LNCaP clone FGC (cell line): ENCODE data around the gene STK39.

Experiments
- DNase-seq: peaks from one replicate; pipeline ENCODE4 v3.0.0-alpha.2; 2011; ENCODE audit warnings: low read depth
- H3K4me3 ChIP-seq: 2 replicates; pipeline ENCODE4 v1.5.1; 2011; ENCODE audit warnings: mild to moderate bottlenecking, low read depth, low read length, control low read depth
- TF ChIP-seq, protein P1 (sequence below): IDR thresholded peaks from 2 replicates; pipeline ENCODE4 v1.5.1; 2012; ENCODE audit warnings: mild to moderate bottlenecking; ENCODE audit not compliant: control insufficient read depth, insufficient read depth; ENCODE audit errors: extremely low read depth

STK39 gene

DNA sequence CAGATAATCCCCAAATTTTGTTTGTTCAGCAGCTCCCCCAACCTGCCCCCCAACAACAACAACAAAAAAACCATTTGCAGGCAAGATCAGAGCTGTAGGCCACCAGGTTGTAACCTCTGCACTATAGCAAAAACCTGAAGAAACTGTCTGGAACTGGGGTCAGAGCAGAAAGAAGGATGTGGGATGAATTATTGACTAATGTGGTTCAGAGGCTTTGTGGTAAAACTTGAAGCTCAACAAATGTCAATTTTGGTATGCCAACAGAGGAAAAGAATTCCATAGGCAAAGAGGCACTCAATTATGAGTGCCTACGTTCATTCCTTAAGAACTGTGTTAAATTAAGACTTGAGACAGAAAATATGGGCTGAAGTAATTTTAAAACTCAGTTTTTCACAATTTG lies 255.1 kb downstream of the STK39 start:
- H3K4me3 ChIP-seq, result no peak overlapping the region
- no peak for DNase-seq
- TF ChIP-seq, protein P1, sequence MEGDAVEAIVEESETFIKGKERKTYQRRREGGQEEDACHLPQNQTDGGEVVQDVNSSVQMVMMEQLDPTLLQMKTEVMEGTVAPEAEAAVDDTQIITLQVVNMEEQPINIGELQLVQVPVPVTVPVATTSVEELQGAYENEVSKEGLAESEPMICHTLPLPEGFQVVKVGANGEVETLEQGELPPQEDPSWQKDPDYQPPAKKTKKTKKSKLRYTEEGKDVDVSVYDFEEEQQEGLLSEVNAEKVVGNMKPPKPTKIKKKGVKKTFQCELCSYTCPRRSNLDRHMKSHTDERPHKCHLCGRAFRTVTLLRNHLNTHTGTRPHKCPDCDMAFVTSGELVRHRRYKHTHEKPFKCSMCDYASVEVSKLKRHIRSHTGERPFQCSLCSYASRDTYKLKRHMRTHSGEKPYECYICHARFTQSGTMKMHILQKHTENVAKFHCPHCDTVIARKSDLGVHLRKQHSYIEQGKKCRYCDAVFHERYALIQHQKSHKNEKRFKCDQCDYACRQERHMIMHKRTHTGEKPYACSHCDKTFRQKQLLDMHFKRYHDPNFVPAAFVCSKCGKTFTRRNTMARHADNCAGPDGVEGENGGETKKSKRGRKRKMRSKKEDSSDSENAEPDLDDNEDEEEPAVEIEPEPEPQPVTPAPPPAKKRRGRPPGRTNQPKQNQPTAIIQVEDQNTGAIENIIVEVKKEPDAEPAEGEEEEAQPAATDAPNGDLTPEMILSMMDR, result no peak

DNA sequence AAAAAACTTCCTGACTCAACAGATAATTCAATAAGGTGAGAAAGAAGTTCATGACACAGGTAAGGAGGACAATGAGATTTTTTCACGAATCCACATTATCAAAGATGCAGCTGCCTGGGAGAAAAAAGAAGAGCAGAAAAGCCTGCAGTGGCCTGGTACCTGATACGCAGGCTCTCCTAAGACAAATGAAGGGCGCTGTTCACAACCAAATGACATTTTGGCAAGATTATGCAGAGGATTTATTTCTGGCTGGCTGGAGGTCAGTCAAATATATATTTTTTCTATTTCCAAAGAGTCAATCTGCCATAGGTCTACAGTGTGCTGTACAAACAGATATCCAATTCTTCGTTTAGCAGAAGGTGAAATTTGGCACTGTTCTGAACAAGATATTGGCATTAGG lies 257.3 kb downstream of the STK39 start:
- DNase-seq, result no peak
- no peak overlapping the region for H3K4me3 ChIP-seq
- TF ChIP-seq, protein P1, result no peak

DNA sequence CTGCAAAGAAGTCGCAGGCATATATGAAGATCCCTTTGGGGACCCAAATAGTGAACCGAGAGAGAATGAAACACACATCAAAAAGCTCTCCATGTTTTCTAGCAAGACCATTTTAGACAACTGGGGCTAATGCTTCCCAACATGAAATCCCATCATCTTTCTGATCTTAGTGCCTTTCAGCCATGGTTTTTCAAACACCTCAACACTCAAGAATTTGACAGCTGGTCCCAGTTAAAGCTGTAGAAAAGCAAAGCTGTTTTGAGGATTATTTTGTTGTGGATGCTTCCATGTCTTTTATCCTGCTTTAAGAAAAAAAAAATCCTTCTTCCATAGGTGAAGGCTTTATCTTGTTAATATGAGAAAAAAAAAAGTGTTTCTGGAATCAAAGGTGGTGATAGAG lies 259.1 kb downstream of the STK39 start:
- DNase-seq, result no peak
- H3K4me3 ChIP-seq, result no peak overlapping the region
- TF ChIP-seq, protein P1, result no peak

DNA sequence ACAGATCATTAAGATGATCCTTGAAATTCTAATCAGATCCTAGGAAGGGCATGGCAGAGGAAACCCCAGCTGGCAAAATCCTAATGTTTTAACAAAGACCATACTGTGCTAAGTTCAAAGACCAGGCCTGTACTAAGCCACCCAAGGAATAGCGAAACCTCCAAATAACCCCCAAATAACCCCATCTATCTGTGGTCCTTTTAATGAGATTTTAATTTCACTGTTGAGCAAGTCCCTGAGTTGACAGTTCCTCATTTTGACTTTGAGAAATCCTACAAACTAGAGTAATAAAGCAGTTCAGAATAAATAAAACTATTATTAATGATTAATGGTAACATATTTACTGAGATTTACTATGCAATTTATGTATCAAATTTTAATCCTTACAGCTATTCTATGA lies 259.8 kb downstream of the STK39 start:
- TF ChIP-seq, protein P1, result no peak
- no peak overlapping the region for H3K4me3 ChIP-seq
- DNase-seq, result no peak

DNA sequence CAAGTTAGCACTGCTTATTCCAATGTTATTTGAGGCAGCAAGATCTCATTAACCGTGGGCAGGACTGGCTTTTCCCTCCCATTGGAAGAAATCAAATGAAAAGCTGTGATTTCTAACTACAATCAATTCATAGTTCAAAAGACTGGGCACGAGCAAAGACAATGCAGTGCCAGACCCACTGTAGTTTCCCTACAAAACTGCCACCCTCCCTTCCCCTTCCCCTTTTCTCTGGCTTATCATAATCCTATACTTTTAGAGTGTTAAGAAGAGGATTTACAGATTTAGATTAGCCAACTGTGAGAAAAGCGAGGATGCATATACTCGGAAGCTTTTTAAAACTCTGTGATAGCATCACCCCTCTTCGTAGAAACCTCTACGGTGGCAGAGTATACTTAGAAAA lies 260.4 kb downstream of the STK39 start:
- no peak overlapping the region for H3K4me3 ChIP-seq
- no peak for DNase-seq
- TF ChIP-seq, protein P1, result no peak

DNA sequence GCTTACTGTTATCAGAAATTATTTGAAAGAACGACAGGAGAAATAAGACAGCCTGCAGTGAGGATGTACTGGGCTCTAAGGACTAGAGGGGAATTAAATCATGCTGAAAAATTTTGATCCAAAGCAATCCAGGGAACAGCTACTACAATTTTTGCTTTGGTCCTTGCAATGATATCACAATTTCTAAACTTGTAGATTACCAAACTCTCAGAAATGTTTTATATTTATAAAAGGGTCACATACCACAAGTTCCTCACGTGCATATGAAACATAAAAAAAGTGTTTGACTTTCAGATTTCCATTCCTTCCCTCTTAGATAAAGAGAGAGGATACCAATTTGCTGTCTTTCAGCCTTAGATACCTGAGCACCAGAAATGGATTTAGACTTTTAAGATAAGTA lies 261.2 kb downstream of the STK39 start:
- H3K4me3 ChIP-seq, result no peak overlapping the region
- DNase-seq, result no peak
- TF ChIP-seq, protein P1, result no peak

DNA sequence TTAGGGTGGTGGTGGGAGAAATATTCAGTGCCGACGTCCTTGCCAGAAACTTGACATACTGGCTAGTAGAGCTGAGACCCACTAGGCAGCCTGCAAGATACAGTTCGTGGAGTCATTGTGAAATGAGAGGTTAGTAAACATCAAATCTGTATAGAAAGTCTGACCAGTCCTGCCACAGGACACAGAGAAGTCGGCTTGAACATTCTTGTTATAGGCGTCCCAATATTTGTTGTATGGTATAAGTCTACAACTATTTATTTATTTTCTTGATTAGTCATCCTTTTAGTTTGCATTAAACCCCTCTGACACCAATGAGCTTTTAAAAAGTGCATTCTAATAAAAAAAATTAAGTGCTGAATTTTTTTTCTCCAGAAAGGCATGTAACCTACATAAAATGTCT lies 265.4 kb downstream of the STK39 start:
- DNase-seq, result no peak
- TF ChIP-seq, protein P1, result no peak

More for the DNA sequence above, 265.4 kb downstream of the STK39 start:
- H3K4me3 ChIP-seq, result no peak overlapping the region
